Osteoblast (primary cell): ENCODE measurements around the gene ZNF816. TPM values are rescaled to one million over a fixed set of nuclear protein-coding genes. Genes with fewer than 3 reads are reported as not detected.

Experiments used
- DNase-seq: peaks from one replicate; pipeline ENCODE4 v3.0.0; 2011; ENCODE audit warnings: low spot score, mixed read lengths; ENCODE audit not compliant: insufficient read length; ENCODE audit errors: missing footprints
- H2AFZ ChIP-seq: 2 replicates; pipeline ENCODE4 v1.6.0; 2011; ENCODE audit warnings: mild to moderate bottlenecking, low read length
- H3K27ac ChIP-seq: 2 replicates; pipeline ENCODE4 v1.5.1; 2011; ENCODE audit warnings: mild to moderate bottlenecking, low read depth, low read length, moderate library complexity
- H3K27me3 ChIP-seq: 2 replicates; pipeline ENCODE4 v1.6.0; 2012; ENCODE audit warnings: mild to moderate bottlenecking, control low read depth, inconsistent platforms, low read length, moderate library complexity; ENCODE audit not compliant: insufficient read depth
- H3K36me3 ChIP-seq: 2 replicates; pipeline ENCODE4 v1.5.1; 2011; ENCODE audit warnings: mild to moderate bottlenecking, low read length, control low read depth, moderate library complexity; ENCODE audit not compliant: insufficient read depth
- H3K4me1 ChIP-seq: 2 replicates; pipeline ENCODE4 v1.5.1; 2011; ENCODE audit warnings: mild to moderate bottlenecking, low read length, control low read depth, moderate library complexity; ENCODE audit not compliant: insufficient read depth
- H3K4me2 ChIP-seq: 2 replicates; pipeline ENCODE4 v1.6.0; 2011; ENCODE audit warnings: mild to moderate bottlenecking, low read length; ENCODE audit not compliant: insufficient read depth
- H3K4me3 ChIP-seq: fragments of 200-600 bp; sonication (generic); 3 replicates; pipeline ENCODE4 v1.5.1; 2012; ENCODE audit warnings: mild to moderate bottlenecking, low read length, inconsistent platforms; ENCODE audit not compliant: insufficient read depth
- H3K79me2 ChIP-seq: 2 replicates; pipeline ENCODE4 v1.6.0; 2012; ENCODE audit warnings: mild to moderate bottlenecking, low read length, control low read depth, inconsistent platforms; ENCODE audit not compliant: insufficient read depth
- H3K9me3 ChIP-seq: 2 replicates; pipeline ENCODE4 v1.5.1; 2011; ENCODE audit warnings: low read depth, low read length, control low read depth
- H4K20me1 ChIP-seq: 2 replicates; pipeline ENCODE4 v1.6.0; 2012; ENCODE audit warnings: mild to moderate bottlenecking, low read length, control low read depth; ENCODE audit not compliant: insufficient read depth
- total RNA-seq: library from RNA; depleted of rRNA; stranded (reverse); fragments of >200 nt; gene quantifications from 2 replicates; pipeline ENCODE4 v1.2.3, GENCODE V29; 2012
- TF ChIP-seq, protein P1 (sequence below): IDR thresholded peaks from 2 replicates; pipeline ENCODE4 v1.5.1; 2011; ENCODE audit warnings: mild to moderate bottlenecking, low read depth, low read length, moderate library complexity; ENCODE audit errors: extremely low read depth

ZNF816 gene
- total RNA-seq, 1 donor = 9.8 TPM

DNA sequence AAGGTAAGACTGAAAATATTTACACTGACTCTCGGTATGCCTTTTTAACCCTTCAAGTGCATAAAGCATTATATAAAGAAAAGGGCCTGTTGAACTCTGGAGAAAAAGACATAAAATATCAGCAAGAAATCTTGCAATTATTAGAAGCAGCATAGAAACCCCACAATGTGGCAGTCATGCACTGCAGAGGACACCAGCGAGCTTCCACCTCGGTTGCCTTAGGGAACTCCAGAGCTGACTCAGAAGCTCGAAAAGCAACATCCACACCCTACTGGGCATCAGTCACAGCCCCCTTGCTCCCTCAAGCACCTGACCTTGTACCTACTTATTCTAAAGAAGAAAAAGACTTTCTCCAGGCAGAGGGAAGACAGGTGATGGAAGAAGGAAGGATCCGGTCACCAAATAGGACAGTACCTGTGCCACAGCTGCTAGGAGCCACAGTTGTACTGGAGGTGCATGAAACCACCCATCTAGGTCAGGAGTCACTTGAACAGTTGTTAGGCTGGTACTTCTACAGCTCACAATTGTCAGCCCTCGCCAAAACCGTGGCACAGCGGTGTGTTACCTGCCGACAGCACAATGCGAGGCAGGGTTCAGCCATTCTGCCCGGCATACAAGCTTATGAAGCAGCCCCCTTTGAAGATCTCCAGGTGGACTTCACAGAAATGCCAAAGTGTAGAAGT lies 2.9 kb downstream of the ZNF816 start:
- TF ChIP-seq, protein P1, sequence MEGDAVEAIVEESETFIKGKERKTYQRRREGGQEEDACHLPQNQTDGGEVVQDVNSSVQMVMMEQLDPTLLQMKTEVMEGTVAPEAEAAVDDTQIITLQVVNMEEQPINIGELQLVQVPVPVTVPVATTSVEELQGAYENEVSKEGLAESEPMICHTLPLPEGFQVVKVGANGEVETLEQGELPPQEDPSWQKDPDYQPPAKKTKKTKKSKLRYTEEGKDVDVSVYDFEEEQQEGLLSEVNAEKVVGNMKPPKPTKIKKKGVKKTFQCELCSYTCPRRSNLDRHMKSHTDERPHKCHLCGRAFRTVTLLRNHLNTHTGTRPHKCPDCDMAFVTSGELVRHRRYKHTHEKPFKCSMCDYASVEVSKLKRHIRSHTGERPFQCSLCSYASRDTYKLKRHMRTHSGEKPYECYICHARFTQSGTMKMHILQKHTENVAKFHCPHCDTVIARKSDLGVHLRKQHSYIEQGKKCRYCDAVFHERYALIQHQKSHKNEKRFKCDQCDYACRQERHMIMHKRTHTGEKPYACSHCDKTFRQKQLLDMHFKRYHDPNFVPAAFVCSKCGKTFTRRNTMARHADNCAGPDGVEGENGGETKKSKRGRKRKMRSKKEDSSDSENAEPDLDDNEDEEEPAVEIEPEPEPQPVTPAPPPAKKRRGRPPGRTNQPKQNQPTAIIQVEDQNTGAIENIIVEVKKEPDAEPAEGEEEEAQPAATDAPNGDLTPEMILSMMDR = no peak
- H4K20me1 ChIP-seq = peaks cover 2% of the 10 kb centered on the region
- no peak overlapping the region for H2AFZ ChIP-seq
- H3K27ac ChIP-seq = no peak overlapping the region
- no peaks in the 10 kb centered on the region for H3K27me3 ChIP-seq
- H3K36me3 ChIP-seq = peaks cover 10% of the 10 kb centered on the region
- H3K9me3 ChIP-seq = no peaks in the 10 kb centered on the region
- H3K79me2 ChIP-seq = peaks cover 35% of the 10 kb centered on the region
- no peak overlapping the region for H3K4me3 ChIP-seq
- DNase-seq = no peak
- H3K4me1 ChIP-seq = peaks cover 16% of the 10 kb centered on the region
- no peak overlapping the region for H3K4me2 ChIP-seq

DNA sequence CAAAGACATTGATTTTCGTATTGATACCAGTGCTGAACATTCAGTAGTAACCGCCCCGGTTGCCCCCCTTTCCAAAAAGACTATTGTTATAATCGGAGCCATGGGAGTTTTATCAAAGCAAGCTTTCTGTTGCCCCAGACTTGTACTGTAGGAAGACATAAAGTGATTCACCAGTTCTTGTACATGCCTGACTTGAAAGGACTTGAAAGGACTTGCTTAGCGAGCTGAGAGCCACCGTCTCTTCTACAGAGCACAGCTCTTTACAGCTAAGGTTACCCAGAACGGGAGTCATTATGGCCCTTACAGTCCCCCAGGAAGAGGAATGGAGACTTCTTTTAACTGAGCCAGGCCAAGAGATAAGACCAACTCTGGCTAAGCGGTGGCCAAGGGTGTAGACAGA lies 5.1 kb downstream of the ZNF816 start:
- H3K79me2 ChIP-seq = peaks cover 35% of the 10 kb centered on the region
- TF ChIP-seq, protein P1 = no peak
- no peaks in the 10 kb centered on the region for H3K27me3 ChIP-seq
- no peaks in the 10 kb centered on the region for H3K9me3 ChIP-seq
- no peak overlapping the region for H3K4me3 ChIP-seq
- peaks cover 2% of the 10 kb centered on the region for H4K20me1 ChIP-seq
- H3K4me2 ChIP-seq = no peak overlapping the region
- no peak overlapping the region for H2AFZ ChIP-seq
- H3K4me1 ChIP-seq = peaks cover 7% of the 10 kb centered on the region
- no peak for DNase-seq
- peaks cover 18% of the 10 kb centered on the region for H3K36me3 ChIP-seq
- no peak overlapping the region for H3K27ac ChIP-seq

DNA sequence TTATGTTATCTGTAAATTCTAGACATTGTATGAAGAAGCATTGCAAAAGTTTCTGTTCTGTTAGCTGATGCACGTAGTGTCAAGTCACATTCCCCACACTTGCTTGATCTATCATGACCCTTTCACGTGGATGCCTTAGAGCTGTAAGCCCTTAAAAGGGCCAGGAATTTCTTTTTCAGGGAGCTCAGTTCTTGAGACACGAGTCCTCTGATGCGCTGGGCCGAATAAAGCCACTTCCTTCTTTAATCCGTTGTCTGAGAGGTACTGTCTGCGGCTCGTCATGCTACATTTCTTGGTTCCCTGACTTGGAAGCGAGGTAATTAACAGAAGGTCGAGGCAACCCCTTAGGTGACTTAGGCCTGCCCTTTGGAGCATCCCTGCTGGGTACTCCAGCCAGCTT lies 5.8 kb downstream of the ZNF816 start:
- H4K20me1 ChIP-seq = peaks cover 2% of the 10 kb centered on the region
- no peak for DNase-seq
- TF ChIP-seq, protein P1 = no peak
- H3K27me3 ChIP-seq = no peaks in the 10 kb centered on the region
- H3K4me3 ChIP-seq = no peak overlapping the region
- H2AFZ ChIP-seq = no peak overlapping the region
- no peak overlapping the region for H3K27ac ChIP-seq
- H3K79me2 ChIP-seq = peaks cover 34% of the 10 kb centered on the region
- no peak overlapping the region for H3K4me2 ChIP-seq
- H3K9me3 ChIP-seq = no peaks in the 10 kb centered on the region
- peaks cover 25% of the 10 kb centered on the region for H3K36me3 ChIP-seq
- peaks cover 6% of the 10 kb centered on the region for H3K4me1 ChIP-seq

DNA sequence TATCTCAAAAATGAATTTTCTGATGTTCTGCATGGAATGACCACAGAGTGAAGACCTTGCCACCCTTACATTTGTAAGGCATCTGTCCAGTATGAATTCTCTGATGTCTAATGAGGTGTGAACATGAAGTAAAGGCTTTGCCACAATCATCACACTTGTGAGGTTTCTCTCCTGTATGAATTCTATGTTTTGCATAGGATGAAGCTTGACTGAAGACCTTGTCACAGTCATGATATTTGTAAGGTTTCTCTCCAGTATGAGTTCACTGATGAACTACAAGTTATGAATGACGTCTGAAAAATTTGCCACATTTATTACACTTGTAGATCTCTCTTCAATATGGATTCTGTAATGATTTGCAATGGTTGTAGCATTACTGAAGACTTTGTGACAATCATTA lies 13.3 kb downstream of the ZNF816 start:
- Histone ChIP-seq H2AFZ (no peak overlapping the region), H3K9me3 (peaks cover 14% of the 10 kb centered on the region), H3K36me3 (peaks cover 35% of the 10 kb centered on the region), H4K20me1 (no peaks in the 10 kb centered on the region), H3K4me1 (peaks cover 6% of the 10 kb centered on the region), H3K27ac (no peak overlapping the region), H3K27me3 (no peaks in the 10 kb centered on the region), H3K79me2 (no peaks in the 10 kb centered on the region), H3K4me2 (no peak overlapping the region), H3K4me3 (no peak overlapping the region)
- DNase-seq = no peak
- TF ChIP-seq, protein P1 = no peak
